ENCODE measurements around the gene SERBP1. TPM values are rescaled to one million over a fixed set of nuclear protein-coding genes. Genes with fewer than 3 reads are reported as not detected.
"Not testable (repeated sequence)": the region's sequence is repeated elsewhere in the genome, so short reads cannot be mapped to it uniquely, and the experiment has no call there.

Gene SERBP1
- total RNA-seq, 1 experiment from 2014 or later: 303 TPM

DNA sequence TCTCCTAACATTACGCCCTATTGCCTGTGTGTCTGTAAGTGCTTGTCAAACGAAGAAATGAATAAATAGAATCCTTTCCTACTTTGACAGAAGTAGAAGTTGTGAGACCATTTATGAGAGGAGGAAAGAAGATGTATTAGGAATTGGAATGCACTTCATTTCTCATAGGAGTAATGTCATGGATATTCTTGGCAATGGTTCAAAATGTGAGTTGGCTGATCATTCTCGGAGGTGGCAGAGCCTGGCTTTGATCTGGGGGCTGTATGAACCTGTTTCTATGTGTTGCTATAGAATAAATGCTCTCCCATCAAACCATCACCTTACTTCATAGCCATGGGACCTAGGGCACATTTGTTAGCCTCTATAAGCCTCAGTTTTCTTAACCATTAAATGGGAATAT, 10.1 kb upstream of the SERBP1 start:
- DNase-seq (ENCODE audit: low read depth): no peak

DNA sequence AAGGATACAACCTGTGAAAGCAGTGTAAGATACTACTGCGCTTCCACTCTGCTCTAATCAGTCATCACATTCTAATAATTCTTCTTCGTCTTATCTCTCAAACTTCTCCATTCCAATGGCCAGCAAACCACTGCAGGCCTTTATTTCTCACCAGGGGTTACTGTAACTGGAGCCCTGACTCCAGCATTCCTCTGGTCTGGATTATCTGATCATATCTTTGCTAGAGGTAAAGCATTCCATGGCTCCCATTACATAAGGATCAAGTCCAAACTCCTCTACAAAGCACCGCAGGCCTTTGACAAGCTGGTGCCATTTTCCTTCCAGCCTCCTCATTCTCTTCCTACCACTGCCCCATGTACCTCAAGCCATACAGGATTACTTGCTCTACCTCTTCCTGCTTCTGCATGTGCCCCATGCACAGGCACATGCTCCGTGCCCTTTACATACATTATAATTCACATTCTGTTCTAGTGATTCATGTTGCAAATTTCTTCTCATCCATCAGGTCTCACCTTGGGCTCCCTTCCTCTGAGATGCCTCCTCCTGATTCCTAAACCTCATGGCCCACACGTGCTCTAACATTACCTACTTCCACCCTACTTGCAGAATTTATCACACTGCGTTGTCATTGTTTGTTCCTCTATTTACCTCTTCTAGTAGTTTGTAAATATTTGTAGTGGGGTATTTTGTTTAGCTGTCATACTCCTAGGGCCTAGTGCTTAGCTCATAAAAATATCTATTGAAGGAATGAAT, 9.3 kb upstream of the SERBP1 start:
- DNase-seq (ENCODE audit: low read depth): peak; percentile 31

DNA sequence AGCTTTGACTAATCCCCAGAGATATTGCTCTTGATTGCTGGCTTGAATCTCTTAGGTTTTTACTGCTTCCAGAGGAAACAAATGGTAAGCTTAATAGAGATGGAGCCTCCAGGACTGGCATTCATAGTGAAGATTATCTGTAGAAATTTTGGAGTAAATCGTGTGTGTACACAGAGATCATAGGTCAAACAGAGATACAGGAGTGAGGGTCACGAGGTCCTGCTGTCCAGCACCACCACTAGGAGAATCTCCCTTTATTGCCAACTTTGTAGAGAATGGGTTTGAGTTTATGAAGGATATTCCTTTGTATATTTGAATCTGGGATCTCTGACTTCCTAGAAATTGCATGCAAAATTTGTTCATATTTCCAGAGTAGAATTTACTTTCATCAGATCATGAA, 7.8 kb upstream of the SERBP1 start:
- no peak for DNase-seq (ENCODE audit: low read depth)

DNA sequence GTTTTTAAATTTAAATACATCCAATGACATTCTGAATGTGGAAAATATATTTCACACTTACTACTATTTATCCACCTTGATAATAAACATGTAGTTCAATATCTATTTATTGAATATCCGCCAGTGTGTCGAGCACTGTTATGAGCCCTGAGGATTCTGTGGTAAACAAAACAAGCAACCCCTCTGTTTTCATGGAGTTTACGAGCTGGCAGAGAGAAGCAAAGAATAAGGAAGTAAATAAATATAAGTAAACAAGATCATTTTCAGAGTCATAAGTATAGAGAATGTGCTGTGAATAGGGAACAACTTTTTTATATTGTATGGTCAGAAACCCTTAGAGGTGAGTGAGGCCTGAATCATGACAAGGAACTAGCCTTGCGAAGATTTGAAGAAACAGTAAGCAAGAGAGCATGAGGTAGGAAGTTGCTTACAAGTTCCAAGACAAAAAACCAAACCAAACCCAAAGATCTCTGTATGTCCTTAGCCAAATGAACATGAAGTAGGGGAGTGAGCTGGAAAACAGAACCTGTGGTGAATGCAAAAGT, 6.4 kb upstream of the SERBP1 start:
- DNase-seq (ENCODE audit: low read depth): no peak

DNA sequence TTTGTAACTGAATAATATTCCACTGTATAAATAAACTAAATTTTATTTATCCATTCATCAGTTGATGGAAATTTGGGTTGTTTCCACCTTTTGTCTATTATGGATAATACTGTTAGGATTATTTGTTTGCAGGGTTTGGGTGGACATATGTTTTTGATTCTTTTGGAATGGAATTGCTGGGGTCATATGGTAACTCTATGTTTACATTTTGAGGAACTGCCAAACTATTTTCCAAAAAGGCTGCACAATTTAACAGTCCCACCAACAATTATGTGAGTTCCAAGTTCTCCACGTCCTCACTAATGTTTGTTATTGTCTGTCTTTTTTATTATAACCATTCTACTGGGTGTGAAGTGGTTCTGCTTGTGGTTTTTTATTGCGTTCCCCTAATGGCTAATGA, 4.3 kb upstream of the SERBP1 start:
- no peak for DNase-seq (ENCODE audit: low read depth)

DNA sequence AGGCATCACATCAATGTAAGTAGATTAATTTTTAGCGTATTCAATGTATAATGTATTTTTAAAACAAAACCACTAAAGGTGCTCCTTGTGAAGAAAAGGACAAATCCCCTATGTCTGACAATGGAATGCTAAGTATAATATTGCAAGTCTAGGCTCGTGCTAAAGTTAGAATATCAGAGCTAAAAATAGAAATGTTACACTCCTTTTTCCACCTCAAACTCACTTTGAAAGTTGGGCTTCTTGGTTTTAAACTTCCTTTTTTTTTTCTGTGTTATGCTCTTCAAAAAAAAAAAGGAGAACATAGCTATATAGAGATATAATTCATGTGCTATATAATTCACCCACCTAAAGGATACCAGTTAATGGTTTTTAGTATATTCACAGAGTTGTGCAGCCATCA, 3.6 kb upstream of the SERBP1 start:
- DNase-seq (ENCODE audit: low read depth): no peak

DNA sequence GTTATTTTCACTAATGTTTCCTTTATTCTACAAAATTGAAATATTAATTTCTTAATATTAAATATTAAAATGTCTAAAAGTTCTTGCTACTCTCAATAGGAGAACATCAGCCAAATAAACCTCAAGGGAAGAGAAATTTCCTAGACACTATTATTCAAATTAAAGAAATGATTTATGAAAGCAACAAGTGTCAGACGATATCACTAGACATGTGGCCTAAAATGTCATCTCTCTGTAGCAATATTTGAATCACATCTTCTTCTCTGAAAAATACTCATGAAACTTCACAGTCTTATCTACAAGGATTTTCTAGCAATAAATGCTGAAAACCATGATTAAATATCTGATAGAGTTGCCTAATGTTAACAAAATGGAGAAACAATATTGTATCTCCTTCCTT, 2.5 kb upstream of the SERBP1 start:
- DNase-seq (ENCODE audit: low read depth): no peak

DNA sequence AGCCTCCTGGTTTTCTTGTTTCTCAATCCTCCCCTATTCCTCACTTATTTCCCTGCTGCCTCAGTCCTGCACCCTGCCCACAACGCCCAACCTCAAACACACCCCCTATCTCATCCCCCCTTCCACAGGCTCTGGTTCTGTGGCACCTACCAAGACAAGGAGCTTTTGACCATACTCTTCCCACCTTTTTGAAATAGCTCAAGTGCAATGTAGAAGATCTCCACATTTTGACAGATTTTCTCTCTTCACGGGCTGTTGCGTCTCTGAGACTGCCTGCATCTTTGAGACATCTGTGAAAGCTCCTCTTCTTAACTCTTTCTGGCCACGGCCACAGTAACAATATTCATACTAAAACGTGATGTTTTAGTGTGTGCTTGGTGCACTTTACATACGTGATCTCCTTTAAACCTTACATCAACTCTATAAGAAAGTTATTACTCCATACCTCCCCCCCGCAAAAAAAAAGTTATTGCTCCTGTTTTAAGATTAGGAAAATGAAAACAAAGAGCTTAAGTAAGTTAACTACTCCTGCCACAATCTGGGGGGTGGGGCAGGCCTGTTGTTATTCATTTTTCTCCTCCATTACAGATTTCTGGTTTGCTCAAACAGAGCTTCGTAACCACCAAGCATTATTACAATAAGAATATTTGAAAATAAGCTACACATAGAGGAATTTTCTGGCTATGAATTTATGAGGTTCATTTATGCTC, 1.8 kb upstream of the SERBP1 start:
- DNase-seq (ENCODE audit: low read depth): no peak

DNA sequence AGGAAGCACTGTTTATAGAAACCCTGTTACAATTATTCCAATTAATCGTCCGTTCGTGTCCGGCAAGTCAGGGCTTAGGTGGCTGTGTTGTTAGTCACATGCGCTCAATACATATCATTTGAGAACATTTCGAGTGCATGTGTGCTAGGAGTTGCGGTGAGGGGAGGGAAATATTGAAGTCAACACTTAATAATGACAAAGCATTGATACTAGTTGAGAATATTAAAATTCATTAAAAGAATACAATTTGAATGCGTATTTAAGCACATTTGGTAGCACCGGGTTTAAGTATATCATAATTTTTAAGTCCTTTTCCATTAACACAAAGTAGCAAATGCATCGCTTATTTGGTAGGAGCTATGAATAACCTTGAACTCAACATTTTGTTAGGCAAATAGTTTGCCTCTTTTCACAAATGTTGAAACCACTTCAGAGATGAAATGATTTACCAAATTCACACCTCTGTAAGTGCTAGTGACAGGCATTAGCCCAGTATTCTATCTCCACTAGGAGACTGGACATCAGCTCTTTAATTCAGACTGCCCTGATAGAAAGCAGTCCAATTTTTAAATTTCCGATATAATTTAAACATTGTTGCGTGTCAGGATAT, 1.1 kb upstream of the SERBP1 start:
- DNase-seq (ENCODE audit: low read depth): no peak

DNA sequence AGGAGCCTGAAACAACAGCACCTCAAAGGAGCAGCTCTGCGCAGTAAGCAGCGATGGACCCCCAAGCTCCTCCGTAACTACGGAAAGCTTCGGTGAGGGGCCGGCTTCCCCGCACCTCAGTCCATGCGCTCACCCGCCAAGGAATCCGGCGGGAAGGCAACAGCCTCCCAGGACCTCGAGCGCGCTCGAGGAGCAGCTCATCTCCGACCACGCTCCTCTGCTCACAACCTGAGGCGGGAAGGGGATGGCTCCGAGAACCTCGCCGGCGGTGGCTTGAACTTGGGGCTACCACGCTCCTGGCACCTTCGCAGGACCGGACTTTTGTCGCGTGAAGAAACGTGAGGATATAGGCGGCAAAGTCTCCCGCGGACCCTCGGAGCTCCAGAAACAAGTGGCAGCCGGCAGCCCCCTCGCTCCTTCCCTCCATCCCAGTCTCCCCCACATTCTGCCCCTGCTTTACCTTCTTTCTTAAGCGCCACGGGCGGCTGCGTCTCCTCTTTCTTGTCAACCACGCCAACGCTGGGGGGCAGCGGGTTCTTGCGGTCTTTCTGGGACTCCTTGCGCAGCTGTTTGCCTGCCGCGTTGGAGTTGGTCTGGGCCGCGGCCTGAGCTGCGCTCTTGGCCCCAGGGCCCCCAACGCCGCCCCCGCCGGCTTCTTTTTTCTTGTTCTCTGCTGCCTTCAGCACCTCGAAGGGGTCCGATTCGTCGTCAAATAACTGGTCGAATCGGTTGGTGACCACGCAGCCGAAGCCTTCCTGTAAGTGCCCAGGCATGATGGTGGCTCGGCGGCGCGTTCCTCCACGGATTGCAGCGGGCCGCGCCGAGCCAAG, 459 bp downstream of the SERBP1 start:
- DNase-seq (ENCODE audit: low read depth): peak; percentile 52

DNA sequence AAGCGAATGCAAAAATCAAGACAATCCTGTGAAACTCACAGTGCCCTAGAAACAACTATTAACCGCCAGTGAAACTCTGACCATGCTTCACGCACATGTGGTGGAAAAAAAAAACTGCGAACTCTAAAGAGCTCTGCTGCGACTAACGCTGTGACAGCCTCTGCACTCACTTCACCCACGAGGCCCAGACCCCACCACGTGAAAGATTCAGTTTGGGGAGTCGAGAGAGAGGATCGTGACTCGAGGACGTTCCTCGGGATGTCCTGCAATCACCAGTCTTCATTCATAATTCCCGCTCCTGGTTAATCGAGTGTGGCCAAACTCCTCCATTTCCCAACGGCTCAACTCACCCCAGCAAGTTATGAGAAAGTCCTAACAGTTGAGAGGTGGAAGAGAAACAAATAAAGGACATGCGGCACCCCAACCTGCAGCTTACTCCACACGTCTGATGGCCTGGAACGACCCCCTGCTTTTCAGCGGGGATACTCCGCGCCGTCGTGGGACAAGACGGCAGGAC, 1.1 kb downstream of the SERBP1 start:
- peak; percentile 29 for DNase-seq (ENCODE audit: low read depth)

DNA sequence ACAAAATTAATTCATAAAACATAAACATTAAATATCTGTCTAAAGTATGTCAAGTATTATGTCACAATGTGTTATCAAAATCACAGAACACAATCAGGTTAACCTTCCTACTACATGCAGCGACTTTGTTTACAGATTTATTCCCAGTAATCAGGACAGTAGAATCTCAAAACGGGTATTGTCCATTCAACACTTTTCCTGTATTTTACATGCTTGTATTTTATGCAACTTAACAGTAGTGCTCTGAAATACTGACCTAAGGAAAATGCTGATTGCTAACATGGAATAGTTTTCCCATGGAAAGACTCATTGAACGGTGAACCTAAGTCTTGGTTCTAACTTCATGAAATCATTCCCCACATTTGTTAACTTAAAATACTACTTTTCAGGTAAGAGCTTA, 2.3 kb downstream of the SERBP1 start:
- no peak for DNase-seq (ENCODE audit: low read depth)

DNA sequence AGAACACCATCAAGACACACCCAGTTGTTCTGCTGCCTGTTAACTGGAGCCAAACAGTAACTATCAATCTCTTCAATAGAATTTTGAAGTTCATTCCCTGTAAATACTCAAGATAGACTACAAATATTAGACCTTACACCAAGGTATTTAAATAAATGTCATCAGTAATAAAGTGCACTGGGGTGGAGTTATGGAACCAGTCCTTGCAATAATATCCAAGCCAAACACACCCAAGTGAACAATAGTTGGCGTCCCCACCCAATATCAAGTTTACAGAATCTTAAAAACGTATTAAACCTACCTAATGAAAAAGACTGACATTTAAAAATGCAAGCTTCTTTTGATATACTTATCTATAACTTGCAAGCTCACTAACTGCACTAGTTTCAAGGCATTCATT, 2.7 kb downstream of the SERBP1 start:
- DNase-seq (ENCODE audit: low read depth): no peak

DNA sequence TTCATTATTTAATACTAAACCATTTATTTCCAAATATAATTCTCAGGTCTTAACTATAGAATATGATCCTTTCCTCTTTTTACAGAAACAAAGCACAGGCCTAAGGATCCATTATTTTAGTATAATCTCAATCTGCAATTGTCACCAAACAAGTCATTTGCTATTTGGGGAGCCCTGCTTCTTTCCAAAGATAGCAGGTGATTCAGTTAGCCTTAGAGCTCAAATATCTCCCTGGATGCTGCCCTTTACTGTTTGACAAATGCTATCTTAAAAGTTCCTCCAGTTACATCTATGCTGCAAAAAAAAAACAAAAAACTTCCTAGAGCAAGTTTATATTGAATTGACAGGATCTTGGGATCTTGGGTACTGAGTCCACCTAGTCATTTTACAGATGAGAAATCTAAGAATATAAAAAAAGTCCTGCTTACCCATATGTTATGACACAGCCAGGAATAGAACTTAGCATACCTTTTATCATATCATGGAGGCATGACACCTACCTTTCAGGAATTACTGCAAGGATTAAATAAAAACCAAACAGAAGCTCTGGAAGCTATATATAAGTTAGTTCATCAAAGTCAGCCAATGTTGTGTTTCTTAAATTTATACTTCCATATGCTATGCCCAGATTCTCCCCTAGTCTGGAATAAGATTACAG, 9.2 kb downstream of the SERBP1 start:
- DNase-seq (ENCODE audit: low read depth): no peak

DNA sequence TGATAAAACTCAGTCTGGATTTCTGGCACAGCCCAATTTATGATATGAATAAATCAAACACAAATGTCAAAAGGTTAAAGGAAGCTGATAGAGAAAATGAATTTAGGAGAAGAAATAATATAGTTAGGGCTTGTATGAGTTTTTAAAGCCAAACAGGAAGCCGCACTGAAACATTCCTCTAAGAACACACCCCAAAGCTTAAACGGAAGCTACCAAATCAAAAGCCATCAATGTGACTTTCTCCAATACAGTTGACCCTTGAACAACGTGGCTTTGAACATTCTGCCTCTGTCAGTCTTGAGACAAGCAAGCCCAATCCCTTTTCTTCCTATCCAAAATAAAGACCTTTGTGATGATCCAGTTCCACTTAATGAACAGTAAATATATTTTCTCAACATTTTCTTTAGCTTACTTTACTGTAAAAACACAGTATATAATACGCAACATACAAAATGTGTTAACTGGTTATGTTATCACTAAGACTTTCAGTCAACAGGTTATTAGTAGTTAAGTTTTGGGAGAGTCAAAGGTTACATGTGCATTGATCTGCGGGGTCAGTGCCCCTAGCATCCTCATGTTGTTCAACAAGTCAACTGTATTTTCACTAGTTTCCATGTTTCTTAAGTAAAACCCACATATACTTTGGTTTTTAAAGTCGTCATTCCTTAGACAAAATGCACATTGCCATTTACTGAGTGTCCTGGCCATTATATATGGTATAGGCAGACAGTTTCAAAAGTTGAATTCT, 11.2 kb downstream of the SERBP1 start:
- no peak for DNase-seq (ENCODE audit: low read depth)

DNA sequence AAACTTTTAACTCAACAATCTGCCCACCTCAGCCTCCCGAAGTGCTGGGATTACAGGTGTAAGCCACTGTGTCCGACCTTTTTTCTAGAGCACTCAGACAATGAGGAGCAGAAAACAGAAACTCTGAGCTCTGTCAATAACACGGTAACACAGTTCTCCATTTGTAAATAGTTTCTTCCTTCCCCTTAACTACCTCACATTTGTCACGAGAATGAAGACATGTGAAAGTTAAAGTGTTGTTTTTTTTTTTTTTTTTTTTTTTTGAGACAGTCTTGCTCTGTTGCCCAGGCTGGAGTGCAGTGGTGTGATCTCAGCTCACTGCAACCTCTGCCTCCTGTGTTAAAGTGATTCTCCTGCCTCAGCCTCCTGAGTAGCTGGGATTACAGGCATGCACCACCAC, 12.5 kb downstream of the SERBP1 start:
- not testable (repeated sequence) for DNase-seq (ENCODE audit: low read depth)

DNA sequence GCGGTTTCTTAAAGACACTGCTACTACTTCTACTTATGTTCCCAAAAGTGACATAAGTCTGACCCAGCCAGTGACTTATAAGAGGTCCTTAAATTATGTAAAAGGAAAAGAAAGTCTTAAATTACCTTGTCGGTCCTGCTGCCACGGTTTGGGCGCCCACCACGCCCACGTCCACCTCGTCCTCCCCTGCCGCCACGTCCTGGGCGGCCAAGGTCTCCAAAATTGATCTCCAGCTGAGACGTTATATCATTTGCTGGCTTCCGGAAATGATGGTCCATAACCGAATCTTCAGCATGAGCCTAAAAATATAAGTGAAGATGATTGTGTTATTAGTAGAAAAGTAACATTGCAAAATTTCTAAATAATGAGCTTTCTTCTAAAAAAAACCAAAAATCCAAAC, 15.2 kb downstream of the SERBP1 start:
- no peak for DNase-seq (ENCODE audit: low read depth)

DNA sequence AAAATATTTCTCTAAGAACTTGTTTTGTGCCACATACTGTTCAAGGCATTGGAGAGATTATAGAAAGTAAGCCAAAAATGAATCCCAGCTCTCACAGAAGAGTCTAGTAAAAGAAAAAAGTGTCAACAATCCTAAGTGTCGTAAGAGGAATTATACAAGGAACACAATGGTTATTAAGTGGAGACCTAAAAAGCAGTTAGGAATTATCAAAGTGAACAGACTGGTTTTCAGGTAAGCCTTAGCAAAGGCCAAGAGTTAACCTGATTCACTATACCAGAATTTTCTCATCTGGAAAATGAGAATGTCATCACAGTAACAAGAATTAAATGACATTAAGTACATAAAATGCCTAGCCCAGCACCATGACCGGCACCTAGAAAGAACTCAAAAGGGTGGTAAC, 15.6 kb downstream of the SERBP1 start:
- no peak for DNase-seq (ENCODE audit: low read depth)

DNA sequence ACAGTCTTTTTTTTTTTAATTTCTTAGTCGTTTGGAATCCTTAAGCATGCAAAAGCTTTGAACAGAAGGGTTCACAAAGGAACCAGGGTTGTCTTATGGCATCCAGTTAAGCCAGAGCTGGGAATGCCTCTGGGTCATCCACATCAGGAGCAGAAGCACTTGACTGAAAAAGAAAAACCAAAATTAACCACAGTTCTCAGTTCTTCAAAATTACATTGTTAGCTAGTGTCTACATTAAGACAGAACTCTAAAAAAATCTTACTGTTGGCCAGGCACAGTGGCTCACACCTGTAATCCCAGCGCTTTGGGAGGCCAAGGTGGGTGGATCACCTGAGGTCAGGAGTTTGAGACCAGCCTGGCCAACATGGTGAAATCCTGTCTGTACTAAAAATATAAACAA, 17.1 kb downstream of the SERBP1 start:
- not testable (repeated sequence) for DNase-seq (ENCODE audit: low read depth)

DNA sequence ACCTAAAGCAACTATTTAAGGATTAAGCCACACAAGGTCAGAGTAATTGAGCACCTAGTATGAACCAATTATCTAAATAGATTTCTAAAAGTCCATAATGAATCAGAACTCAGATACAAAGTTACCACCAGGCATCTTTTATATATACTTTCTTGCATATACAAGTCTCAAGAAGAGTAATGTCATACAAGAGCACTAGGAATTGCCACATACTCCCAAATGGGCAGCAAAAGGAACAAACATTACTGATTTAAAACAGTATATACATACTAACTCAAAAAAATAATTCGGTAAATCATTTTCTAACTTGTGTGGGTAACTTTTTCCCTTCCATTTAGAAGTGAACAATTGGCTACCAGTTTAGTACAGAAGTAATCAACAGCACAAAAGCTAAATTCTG, 22.1 kb downstream of the SERBP1 start:
- DNase-seq (ENCODE audit: low read depth): no peak

Measured in M059J (cell line).